Stimulated activated effector memory CD8-positive, alpha-beta T cell treated with anti-CD3 and anti-CD28 coated beads, Interleukin-12 subunit alpha, Interleukin-12 subunit beta, amount 100 ng/mL, for 72 hours (primary cell): ENCODE data around the gene OSMR.

Experiments used
- ATAC-seq: fragments of 150-1000 bp; cut with Tn5 transposase; 2 replicates; pipeline ENCODE4 v1.10.0; 2021
- DNase-seq, 2 donors: peaks; one replicate each; pipeline ENCODE4 v3.0.0; 2021 to 2022; ENCODE audit warnings: low spot score in 2 of 2
- H3K27ac Mint-ChIP-seq: one replicate; pipeline ENCODE4 v1.8.0; 2022; ENCODE audit warnings: mild to moderate bottlenecking, mixed read lengths
- H3K36me3 Mint-ChIP-seq: one replicate; pipeline ENCODE4 v1.8.0; 2022; ENCODE audit warnings: mild to moderate bottlenecking, mixed read lengths
- H3K4me1 Mint-ChIP-seq: one replicate; pipeline ENCODE4 v1.8.0; 2022; ENCODE audit warnings: mixed read lengths
- H3K4me3 Mint-ChIP-seq: one replicate; pipeline ENCODE4 v1.8.0; 2022; ENCODE audit warnings: mild to moderate bottlenecking, mixed read lengths
- H3K9me3 Mint-ChIP-seq: one replicate; pipeline ENCODE4 v1.8.0; 2022; ENCODE audit warnings: mixed read lengths

Gene OSMR

DNA sequence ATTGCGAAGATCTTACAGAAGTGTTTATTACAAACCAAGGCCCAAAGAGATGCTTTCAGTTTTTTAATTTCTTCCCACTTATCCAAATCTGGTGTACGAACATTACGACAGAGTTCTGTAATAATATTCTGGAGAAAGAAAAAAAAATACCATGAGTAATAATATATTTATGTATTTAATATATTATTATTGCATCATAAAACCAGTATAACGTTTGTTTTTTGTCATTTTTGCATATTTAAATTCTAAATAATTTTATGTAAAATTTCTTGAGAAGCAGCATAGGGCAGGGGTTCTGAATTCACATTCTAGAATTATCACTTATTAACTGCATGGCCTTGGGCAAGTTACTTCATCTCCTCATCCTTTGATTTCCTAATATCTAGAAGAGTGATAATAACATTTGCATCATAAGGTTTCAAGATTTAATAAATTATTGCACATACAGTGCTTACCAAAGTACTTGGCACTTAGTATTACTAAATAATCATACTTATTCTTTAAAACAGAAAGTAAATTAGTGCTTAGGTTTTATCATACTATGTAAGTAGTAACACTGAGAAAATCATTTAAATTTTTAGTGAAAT, 107.7 kb downstream of the OSMR start:
- Mint-ChIP-seq H3K27ac (no peak overlapping the region), H3K4me3 (no peak overlapping the region), H3K9me3 (no peaks in the 10 kb centered on the region), H3K36me3 (peaks cover 100% of the 10 kb centered on the region), H3K4me1 (no peaks in the 10 kb centered on the region)
- ATAC-seq (no peak), DNase-seq (no peak)

DNA sequence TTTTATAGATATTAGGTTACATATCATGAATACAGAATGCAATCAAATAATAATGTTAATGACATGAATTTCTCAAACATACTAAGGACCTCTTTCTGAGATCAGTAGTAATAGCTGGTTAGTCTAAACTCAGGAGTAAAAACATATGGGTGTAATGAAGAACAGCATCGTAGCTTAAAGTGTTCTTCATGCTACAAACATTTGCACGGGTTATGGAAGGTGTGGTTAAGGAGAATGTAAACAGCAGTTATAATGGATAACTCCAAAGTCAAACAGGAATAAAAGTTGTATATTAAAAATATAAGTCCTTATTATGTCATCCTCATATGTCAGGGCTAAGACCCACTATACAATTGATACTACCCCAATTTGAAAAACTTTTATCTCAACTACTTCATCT, 115.9 kb downstream of the OSMR start:
- Mint-ChIP-seq H3K9me3 (no peaks in the 10 kb centered on the region), H3K4me1 (no peaks in the 10 kb centered on the region), H3K36me3 (peaks cover 100% of the 10 kb centered on the region), H3K4me3 (no peak overlapping the region), H3K27ac (no peak overlapping the region)
- ATAC-seq, result no peak
- no peak for DNase-seq

DNA sequence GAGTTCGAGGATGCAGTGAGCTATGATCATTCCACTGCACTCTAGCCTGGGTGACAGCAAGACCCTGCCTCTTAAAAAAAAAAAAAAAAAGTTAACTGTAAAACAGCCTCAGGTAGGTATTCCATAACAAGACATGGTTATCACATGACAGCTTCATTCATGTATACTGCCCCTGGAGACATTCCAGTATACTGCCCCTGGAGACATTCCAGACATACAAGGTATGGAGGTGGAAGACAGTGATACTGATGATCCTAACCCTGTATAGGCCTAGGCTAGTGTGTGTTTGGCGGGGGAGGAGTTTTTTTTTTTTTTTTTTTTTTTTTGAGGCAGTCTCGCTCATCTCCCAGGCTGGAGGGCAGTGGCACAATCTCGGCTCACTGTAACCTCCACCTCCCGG, 122.9 kb downstream of the OSMR start:
- no peak for DNase-seq
- Mint-ChIP-seq H3K9me3 (no peaks in the 10 kb centered on the region), H3K4me3 (no peak overlapping the region), H3K27ac (no peak overlapping the region), H3K4me1 (no peaks in the 10 kb centered on the region), H3K36me3 (peaks cover 92% of the 10 kb centered on the region)
- ATAC-seq, result no peak

DNA sequence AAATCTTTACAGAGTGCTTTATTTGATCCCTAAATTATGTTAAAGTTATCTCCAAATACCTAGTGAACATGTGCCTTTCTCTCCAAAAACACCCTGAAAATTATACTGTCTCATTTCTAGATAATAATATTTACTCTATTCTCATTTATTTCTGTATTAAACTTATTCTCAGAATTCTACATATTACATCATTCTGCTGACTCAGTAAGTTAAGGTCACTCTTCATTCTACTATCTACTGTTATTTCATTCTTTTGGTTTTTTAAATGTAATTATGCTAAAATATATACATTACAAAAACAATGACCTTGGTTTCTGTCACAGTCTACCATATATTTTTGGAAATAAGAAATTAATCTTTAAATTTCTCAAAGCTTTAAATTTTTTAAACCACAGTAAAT, 132.2 kb downstream of the OSMR start:
- no peak for ATAC-seq
- no peak overlapping the region for H3K27ac Mint-ChIP-seq
- no peaks in the 10 kb centered on the region for H3K4me1 Mint-ChIP-seq
- no peaks in the 10 kb centered on the region for H3K9me3 Mint-ChIP-seq
- H3K4me3 Mint-ChIP-seq, result no peak overlapping the region
- no peak for DNase-seq
- H3K36me3 Mint-ChIP-seq, result peaks cover 77% of the 10 kb centered on the region

DNA sequence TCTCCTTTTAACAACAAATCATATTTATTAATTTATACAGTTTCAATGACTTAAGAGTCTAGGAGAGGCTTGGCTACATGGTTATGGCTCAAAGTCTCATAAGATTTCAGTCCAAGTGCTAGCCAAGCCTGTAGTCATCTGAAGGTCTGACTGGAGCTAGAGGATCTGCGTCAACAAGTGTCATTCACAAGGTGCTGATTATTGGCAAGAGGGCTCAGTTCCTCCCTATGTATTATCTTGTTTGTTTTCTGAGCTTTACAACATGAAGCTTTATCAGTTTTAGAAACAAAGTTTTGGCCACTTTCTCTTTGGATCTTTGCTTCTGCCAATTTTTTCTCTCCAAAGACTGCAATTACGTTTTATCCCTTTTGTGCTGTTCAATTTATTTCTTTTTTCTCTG, 133.7 kb downstream of the OSMR start:
- no peaks in the 10 kb centered on the region for H3K4me1 Mint-ChIP-seq
- no peak for DNase-seq
- ATAC-seq, result no peak
- no peaks in the 10 kb centered on the region for H3K9me3 Mint-ChIP-seq
- H3K4me3 Mint-ChIP-seq, result no peak overlapping the region
- peak overlapping the region; percentile 30 for H3K27ac Mint-ChIP-seq
- H3K36me3 Mint-ChIP-seq, result peaks cover 82% of the 10 kb centered on the region
